ENCODE data around the gene NABP2.

- TF ChIP-seq CTCF (IDR thresholded peaks at IDR 0.05): no peak
- no peak for TF ChIP-seq JUN (CRISPR knock-in tag; IDR thresholded peaks at IDR 0.05)
Measured at GRCh38 chr12:56258820-56259183, 34.7 kb downstream of the NABP2 start.

Measured in WTC11 (cell line).